HL-60/S4 (cell line): Measurements from ENCODE around the gene TNNT3.
"Not testable (repeated sequence)": the region's sequence is repeated elsewhere in the genome, so short reads cannot be mapped to it uniquely, and the experiment has no call there.

Experiments
- in situ Hi-C: fragments of 300-500 bp; cut with MboI; formaldehyde crosslinking; loops from 2 replicates; pipeline ENCODE4 v1.14.3; 2022; ENCODE audit warnings: low sequenced_read_pairs

Gene TNNT3

GRCh38 chr11:1919391-1920127 is at the start of gene TNNT3:
Gene TNNT3, plus strand, starts transcription at chr11:1919703. Its CDS starts 3,172 bp downstream, at chr11:1922875.
- in situ Hi-C loops, result no loop called here

- in situ Hi-C loops, result no loop called here
Observed at GRCh38 chr11:1870326-1870696, 49.2 kb upstream of the TNNT3 start.

- in situ Hi-C loops, result no loop called here
Observed at GRCh38 chr11:1870721-1871466, 48.6 kb upstream of the TNNT3 start.

GRCh38 chr11:1871531-1871930 is 48.0 kb upstream of the TNNT3 start:
- in situ Hi-C loops, result no loop called here

- in situ Hi-C loops, result no loop called here
Observed at GRCh38 chr11:1872267-1872985, 47.1 kb upstream of the TNNT3 start.

GRCh38 chr11:1873048-1873812 is 46.3 kb upstream of the TNNT3 start:
- in situ Hi-C loops, result no loop called here

- in situ Hi-C loops, result not testable (repeated sequence)
Observed at GRCh38 chr11:1873813-1874150, 45.7 kb upstream of the TNNT3 start.

- in situ Hi-C loops, result not testable (repeated sequence)
Observed at GRCh38 chr11:1874441-1875092, 44.9 kb upstream of the TNNT3 start.

- in situ Hi-C loops, result no loop called here
Observed at GRCh38 chr11:1875093-1875850, 44.2 kb upstream of the TNNT3 start.

- in situ Hi-C loops, result not testable (repeated sequence)
Observed at GRCh38 chr11:1875851-1876301, 43.6 kb upstream of the TNNT3 start.

GRCh38 chr11:1876361-1877063 is 43.0 kb upstream of the TNNT3 start:
- in situ Hi-C loops, result no loop called here

GRCh38 chr11:1877211-1878136 is 42.0 kb upstream of the TNNT3 start:
- in situ Hi-C loops, result no loop called here

GRCh38 chr11:1878137-1879031 is 41.1 kb upstream of the TNNT3 start:
- in situ Hi-C loops, result no loop called here

GRCh38 chr11:1879342-1879940 is 40.1 kb upstream of the TNNT3 start:
- in situ Hi-C loops, result no loop called here

GRCh38 chr11:1879941-1880720 is 39.4 kb upstream of the TNNT3 start:
- in situ Hi-C loops, result no loop called here
